Measurements from ENCODE around the gene TIMM50. TPM values are rescaled to one million over a fixed set of nuclear protein-coding genes. Genes with fewer than 3 reads are reported as not detected.

TIMM50 gene
- total RNA-seq, 1 donor from 2014 or later = 65.3 TPM

DNA sequence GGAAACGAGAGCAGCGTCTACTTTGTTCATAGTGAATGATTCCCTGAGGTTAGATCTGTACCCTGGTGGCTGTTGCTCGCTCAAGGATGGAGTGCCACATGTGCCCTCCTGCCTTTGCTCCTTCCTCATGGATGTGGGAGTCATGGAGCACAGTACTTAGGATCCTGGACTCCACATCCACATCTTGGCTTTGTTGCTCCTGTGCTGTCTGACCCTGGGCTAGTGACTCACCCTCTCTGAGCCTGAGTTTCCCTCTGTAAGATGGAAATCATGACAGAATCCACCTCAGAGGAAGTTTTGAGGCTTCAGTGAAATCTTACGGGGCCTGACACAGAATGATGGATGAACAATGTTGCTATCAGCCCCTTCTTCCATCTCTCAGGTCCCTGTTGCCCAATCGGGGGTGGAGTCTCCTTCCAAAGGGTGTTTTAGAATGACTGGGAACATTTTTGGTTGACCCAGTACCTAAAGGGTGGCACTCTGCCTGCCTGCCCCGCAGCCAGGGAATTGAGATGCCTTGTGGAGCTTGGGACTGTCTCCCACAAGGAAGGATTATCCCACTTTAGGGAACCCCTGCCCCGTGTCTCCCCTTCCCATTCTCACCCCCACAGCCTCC, 9.8 kb upstream of the TIMM50 start:
- peaks cover 4 to 95% of the 10 kb centered on the region in 2 donors for H3K36me3 ChIP-seq
- H3K4me1 ChIP-seq = no peaks in the 10 kb centered on the region
- H3K27me3 ChIP-seq = no peaks in the 10 kb centered on the region
- H3K27ac ChIP-seq = no peak overlapping the region
- H3K4me3 ChIP-seq = no peak overlapping the region
- TF ChIP-seq POLR2AphosphoS5 (IDR thresholded peaks at IDR 0.05; ENCODE audit: insufficient read depth in 1 of 2, low read depth in 1 of 2) (no peak), POLR2A (IDR thresholded peaks at IDR 0.05) (no peak)
- TF ChIP-seq, protein P1, sequence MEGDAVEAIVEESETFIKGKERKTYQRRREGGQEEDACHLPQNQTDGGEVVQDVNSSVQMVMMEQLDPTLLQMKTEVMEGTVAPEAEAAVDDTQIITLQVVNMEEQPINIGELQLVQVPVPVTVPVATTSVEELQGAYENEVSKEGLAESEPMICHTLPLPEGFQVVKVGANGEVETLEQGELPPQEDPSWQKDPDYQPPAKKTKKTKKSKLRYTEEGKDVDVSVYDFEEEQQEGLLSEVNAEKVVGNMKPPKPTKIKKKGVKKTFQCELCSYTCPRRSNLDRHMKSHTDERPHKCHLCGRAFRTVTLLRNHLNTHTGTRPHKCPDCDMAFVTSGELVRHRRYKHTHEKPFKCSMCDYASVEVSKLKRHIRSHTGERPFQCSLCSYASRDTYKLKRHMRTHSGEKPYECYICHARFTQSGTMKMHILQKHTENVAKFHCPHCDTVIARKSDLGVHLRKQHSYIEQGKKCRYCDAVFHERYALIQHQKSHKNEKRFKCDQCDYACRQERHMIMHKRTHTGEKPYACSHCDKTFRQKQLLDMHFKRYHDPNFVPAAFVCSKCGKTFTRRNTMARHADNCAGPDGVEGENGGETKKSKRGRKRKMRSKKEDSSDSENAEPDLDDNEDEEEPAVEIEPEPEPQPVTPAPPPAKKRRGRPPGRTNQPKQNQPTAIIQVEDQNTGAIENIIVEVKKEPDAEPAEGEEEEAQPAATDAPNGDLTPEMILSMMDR (IDR thresholded peaks at IDR 0.05) = no peak
- intact Hi-C loops (cut with DNase I) = loop anchor here (10.0 kb wide), 1 partner anchor 346 kb away; the partner anchor contains the start of gene PAK4
- no peaks in the 10 kb centered on the region for H3K9me3 ChIP-seq
- DNase-seq (ENCODE audit: extremely low spot score in 2 of 2) = no peak

GRCh38 chr19:39471756-39472536, 8.7 kb upstream of the TIMM50 start:
- H3K4me1 ChIP-seq = no peaks in the 10 kb centered on the region
- no peak overlapping the region for H3K27ac ChIP-seq
- peaks cover 4 to 95% of the 10 kb centered on the region in 2 donors for H3K36me3 ChIP-seq
- no peaks in the 10 kb centered on the region for H3K27me3 ChIP-seq
- TF ChIP-seq POLR2AphosphoS5 (IDR thresholded peaks at IDR 0.05; ENCODE audit: insufficient read depth in 1 of 2, low read depth in 1 of 2) = no peak
- TF ChIP-seq, protein P1 (IDR thresholded peaks at IDR 0.05) = no peak
- TF ChIP-seq POLR2A (IDR thresholded peaks at IDR 0.05) = no peak
- no peak overlapping the region for H3K4me3 ChIP-seq
- H3K9me3 ChIP-seq = no peaks in the 10 kb centered on the region
- no peak for DNase-seq (ENCODE audit: extremely low spot score in 2 of 2)
- intact Hi-C loops (cut with DNase I) = loop anchor here (10.0 kb wide), 1 partner anchor 347 kb away; the partner anchor contains the start of gene PAK4

DNA sequence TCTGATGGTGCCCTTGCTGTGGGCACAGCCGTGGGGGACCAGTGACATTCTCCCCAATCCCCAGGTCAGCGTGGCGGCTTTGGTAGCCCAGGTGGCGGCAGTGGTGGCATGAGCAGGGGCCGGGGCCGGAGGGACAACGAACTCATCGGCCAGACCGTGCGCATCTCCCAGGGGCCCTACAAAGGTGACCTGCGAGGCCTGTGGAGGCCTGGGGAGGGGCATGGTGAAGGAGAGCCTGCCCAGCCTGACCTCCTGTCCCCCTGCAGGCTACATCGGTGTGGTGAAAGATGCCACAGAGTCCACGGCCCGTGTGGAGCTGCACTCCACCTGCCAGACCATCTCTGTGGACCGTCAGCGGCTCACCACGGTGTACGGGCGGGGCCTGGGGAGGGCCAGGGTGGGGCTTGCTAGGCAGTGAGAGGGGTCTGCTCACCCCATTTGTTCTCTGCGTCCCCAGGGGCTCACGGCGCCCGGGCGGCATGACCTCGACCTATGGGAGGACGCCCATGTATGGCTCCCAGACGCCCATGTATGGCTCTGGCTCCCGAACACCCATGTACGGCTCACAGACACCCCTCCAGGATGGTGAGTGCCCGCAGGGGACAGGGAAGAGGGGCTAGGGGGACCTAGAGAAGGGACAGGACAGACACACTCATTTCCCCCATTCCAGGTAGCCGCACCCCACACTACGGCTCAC, 7.7 kb upstream of the TIMM50 start:
- TF ChIP-seq, protein P1 (IDR thresholded peaks at IDR 0.05) = no peak
- TF ChIP-seq POLR2A (IDR thresholded peaks at IDR 0.05) = no peak
- no peak for TF ChIP-seq POLR2AphosphoS5 (IDR thresholded peaks at IDR 0.05; ENCODE audit: insufficient read depth in 1 of 2, low read depth in 1 of 2)

GRCh38 chr19:39473443-39473960, 7.1 kb upstream of the TIMM50 start:
- H3K27ac ChIP-seq = no peak overlapping the region
- no peak for DNase-seq (ENCODE audit: extremely low spot score in 2 of 2)
- no peaks in the 10 kb centered on the region for H3K27me3 ChIP-seq
- TF ChIP-seq, protein P1 (IDR thresholded peaks at IDR 0.05) = no peak
- no peak for TF ChIP-seq POLR2A (IDR thresholded peaks at IDR 0.05)
- H3K36me3 ChIP-seq = peaks cover 4 to 83% of the 10 kb centered on the region in 2 donors
- no peaks in the 10 kb centered on the region for H3K9me3 ChIP-seq
- no peaks in the 10 kb centered on the region for H3K4me1 ChIP-seq
- H3K4me3 ChIP-seq = no peak overlapping the region
- intact Hi-C loops (cut with DNase I) = loop anchor here (10.0 kb wide), 1 partner anchor 349 kb away; the partner anchor contains the start of gene PAK4

More for the DNA sequence above, 7.7 kb upstream of the TIMM50 start:
- H3K36me3 ChIP-seq = peaks cover 4 to 89% of the 10 kb centered on the region in 2 donors
- intact Hi-C loops (cut with DNase I) = loop anchor here (10.0 kb wide), 1 partner anchor 348 kb away; the partner anchor contains the start of gene PAK4
- no peak overlapping the region for H3K27ac ChIP-seq
- no peaks in the 10 kb centered on the region for H3K9me3 ChIP-seq
- no peak for DNase-seq (ENCODE audit: extremely low spot score in 2 of 2)
- no peak overlapping the region for H3K4me3 ChIP-seq
- no peaks in the 10 kb centered on the region for H3K4me1 ChIP-seq
- no peaks in the 10 kb centered on the region for H3K27me3 ChIP-seq

Measured in vagina (tissue), 2 donors.